ENCODE measurements around the gene EGFL7. TPM values are rescaled to one million over a fixed set of nuclear protein-coding genes. Genes with fewer than 3 reads are reported as not detected.

EGFL7 gene
- total RNA-seq, 1 donor from 2014 or later, result 16.5 TPM

DNA sequence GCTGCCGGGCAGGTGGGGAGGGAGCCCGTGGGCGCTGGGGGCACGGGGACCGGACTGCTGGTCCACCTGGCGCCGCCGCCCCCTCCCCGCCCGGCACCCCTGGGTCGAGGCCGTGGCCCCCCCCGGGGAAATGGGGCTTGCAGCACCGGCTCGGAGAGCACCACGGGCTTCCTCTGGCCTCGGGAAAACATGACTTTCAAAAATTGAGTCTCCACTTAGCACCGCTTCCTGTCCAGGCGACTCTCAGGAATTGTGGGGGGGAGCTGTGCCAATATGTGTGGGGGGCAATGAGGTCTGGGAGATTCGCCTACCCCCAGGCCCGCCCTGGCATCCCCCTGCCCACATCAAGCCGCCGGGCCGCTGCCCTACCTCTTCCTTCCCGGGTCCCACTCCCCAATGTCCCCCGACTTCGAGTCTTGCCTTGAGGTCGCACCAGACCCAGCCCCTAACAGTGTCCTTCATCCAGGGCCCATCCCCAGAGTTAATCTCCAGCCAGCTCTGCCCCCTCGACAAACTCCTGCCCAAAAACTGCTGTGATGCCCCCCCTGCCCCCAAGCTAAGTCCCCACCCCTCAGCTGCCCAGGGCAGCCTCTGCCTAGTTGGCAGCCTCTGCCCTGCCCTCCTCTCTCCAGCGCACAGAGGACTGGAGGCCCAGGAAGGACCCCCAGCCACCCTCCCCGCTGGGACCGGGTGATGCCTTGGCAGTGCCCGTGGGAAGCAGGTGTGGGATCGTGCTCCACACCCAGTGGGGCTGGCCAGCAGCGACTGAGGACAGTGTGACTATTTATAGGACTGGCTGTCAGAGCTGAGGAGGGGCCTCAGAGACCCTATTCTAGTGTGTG, 3.9 kb downstream of the EGFL7 start:
- no peak overlapping the region for H3K27ac ChIP-seq

GRCh38 chr9:136667214-136667939, 4.7 kb downstream of the EGFL7 start:
- H3K36me3 ChIP-seq, result no peaks in the 10 kb centered on the region
- no peak overlapping the region for H3K4me3 Mint-ChIP-seq

More for the DNA sequence above, 3.9 kb downstream of the EGFL7 start:
- H3K9me3 Mint-ChIP-seq, result no peaks in the 10 kb centered on the region
- peak overlapping the region; percentile 75 for H3K4me3 Mint-ChIP-seq
- peak; percentile 24 for DNase-seq (ENCODE audit: low spot score)
- peaks cover 15% of the 10 kb centered on the region for H3F3A ChIP-seq (ENCODE audit: low read depth)
- peaks cover 4% of the 10 kb centered on the region for H3K4me1 Mint-ChIP-seq
- no peak overlapping the region for H2AFZ ChIP-seq (replicated peaks)
- H3K27me3 ChIP-seq, result peaks cover 21% of the 10 kb centered on the region
- H4K20me1 ChIP-seq (ENCODE audit: low read depth), result no peaks in the 10 kb centered on the region
- H3K27me3 Mint-ChIP-seq (ENCODE audit: insufficient read depth, low read depth), result peaks cover 2% of the 10 kb centered on the region
- H3K4me3 ChIP-seq, result peak overlapping the region; percentile 53
- H3K36me3 ChIP-seq, result no peaks in the 10 kb centered on the region
- H3K4me2 ChIP-seq, result peak overlapping the region; percentile 95
- H3K36me3 Mint-ChIP-seq, result no peaks in the 10 kb centered on the region
- peaks cover 10% of the 10 kb centered on the region for H3K4me1 ChIP-seq
- no peak overlapping the region for H3K27ac Mint-ChIP-seq
- no peak overlapping the region for H3K9ac ChIP-seq
- no peaks in the 10 kb centered on the region for H3K9me3 ChIP-seq (ENCODE audit: low read depth)
- H3K79me2 ChIP-seq (ENCODE audit: low read depth), result no peaks in the 10 kb centered on the region
- TF ChIP-seq EZH2phosphoT487 (IDR thresholded peaks at IDR 0.05) (no peak), EZH2 (IDR thresholded peaks at IDR 0.05) (no peak)
- TF ChIP-seq, protein P1, sequence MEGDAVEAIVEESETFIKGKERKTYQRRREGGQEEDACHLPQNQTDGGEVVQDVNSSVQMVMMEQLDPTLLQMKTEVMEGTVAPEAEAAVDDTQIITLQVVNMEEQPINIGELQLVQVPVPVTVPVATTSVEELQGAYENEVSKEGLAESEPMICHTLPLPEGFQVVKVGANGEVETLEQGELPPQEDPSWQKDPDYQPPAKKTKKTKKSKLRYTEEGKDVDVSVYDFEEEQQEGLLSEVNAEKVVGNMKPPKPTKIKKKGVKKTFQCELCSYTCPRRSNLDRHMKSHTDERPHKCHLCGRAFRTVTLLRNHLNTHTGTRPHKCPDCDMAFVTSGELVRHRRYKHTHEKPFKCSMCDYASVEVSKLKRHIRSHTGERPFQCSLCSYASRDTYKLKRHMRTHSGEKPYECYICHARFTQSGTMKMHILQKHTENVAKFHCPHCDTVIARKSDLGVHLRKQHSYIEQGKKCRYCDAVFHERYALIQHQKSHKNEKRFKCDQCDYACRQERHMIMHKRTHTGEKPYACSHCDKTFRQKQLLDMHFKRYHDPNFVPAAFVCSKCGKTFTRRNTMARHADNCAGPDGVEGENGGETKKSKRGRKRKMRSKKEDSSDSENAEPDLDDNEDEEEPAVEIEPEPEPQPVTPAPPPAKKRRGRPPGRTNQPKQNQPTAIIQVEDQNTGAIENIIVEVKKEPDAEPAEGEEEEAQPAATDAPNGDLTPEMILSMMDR (IDR thresholded peaks at IDR 0.05), result no peak

GRCh38 chr9:136667940-136668760, 5.4 kb downstream of the EGFL7 start:
- no peak for DNase-seq (ENCODE audit: low spot score)
- no peak overlapping the region for H3K9ac ChIP-seq
- H2AFZ ChIP-seq (replicated peaks), result no peak overlapping the region
- Mint-ChIP-seq H3K27me3 (ENCODE audit: insufficient read depth, low read depth) (peaks cover 2% of the 10 kb centered on the region), H3K36me3 (no peaks in the 10 kb centered on the region), H3K9me3 (no peaks in the 10 kb centered on the region), H3K27ac (no peak overlapping the region), H3K4me3 (no peak overlapping the region), H3K4me1 (peaks cover 4% of the 10 kb centered on the region)
- H3K9me3 ChIP-seq (ENCODE audit: low read depth), result no peaks in the 10 kb centered on the region
- peaks cover 21% of the 10 kb centered on the region for H3K27me3 ChIP-seq
- H4K20me1 ChIP-seq (ENCODE audit: low read depth), result no peaks in the 10 kb centered on the region
- no peaks in the 10 kb centered on the region for H3K79me2 ChIP-seq (ENCODE audit: low read depth)
- H3K36me3 ChIP-seq, result no peaks in the 10 kb centered on the region
- no peak overlapping the region for H3K4me2 ChIP-seq
- no peak overlapping the region for H3K27ac ChIP-seq
- H3F3A ChIP-seq (ENCODE audit: low read depth), result peaks cover 15% of the 10 kb centered on the region
- TF ChIP-seq EZH2 (IDR thresholded peaks at IDR 0.05) (no peak), EZH2phosphoT487 (IDR thresholded peaks at IDR 0.05) (no peak)
- TF ChIP-seq, protein P1 (IDR thresholded peaks at IDR 0.05), result no peak
- H3K4me3 ChIP-seq, result no peak overlapping the region
- peaks cover 10% of the 10 kb centered on the region for H3K4me1 ChIP-seq

More at GRCh38 chr9:136667214-136667939, 4.7 kb downstream of the EGFL7 start:
- H3K4me1 ChIP-seq, result peaks cover 10% of the 10 kb centered on the region
- Mint-ChIP-seq H3K36me3 (no peaks in the 10 kb centered on the region), H3K9me3 (no peaks in the 10 kb centered on the region), H3K27ac (no peak overlapping the region), H3K27me3 (ENCODE audit: insufficient read depth, low read depth) (peaks cover 2% of the 10 kb centered on the region), H3K4me1 (peaks cover 4% of the 10 kb centered on the region)
- no peak for DNase-seq (ENCODE audit: low spot score)
- H2AFZ ChIP-seq (replicated peaks), result no peak overlapping the region
- no peak overlapping the region for H3K9ac ChIP-seq
- TF ChIP-seq EZH2phosphoT487 (IDR thresholded peaks at IDR 0.05), result no peak
- no peak for TF ChIP-seq EZH2 (IDR thresholded peaks at IDR 0.05)
- TF ChIP-seq, protein P1 (IDR thresholded peaks at IDR 0.05), result no peak
- no peak overlapping the region for H3K27ac ChIP-seq
- H3K9me3 ChIP-seq (ENCODE audit: low read depth), result no peaks in the 10 kb centered on the region
- no peaks in the 10 kb centered on the region for H4K20me1 ChIP-seq (ENCODE audit: low read depth)
- peaks cover 15% of the 10 kb centered on the region for H3F3A ChIP-seq (ENCODE audit: low read depth)
- H3K4me3 ChIP-seq, result no peak overlapping the region
- H3K4me2 ChIP-seq, result no peak overlapping the region
- peaks cover 21% of the 10 kb centered on the region for H3K27me3 ChIP-seq
- no peaks in the 10 kb centered on the region for H3K79me2 ChIP-seq (ENCODE audit: low read depth)
